Keratinocyte (primary cell): ENCODE results near the gene TP53BP1. TPM values are rescaled to one million over a fixed set of nuclear protein-coding genes. Genes with fewer than 3 reads are reported as not detected.

Experiments
- DNase-seq: peaks from one replicate; pipeline ENCODE4 v3.0.0-alpha.2; 2011; ENCODE audit warnings: low read depth, missing footprints, low spot score
- FAIRE-seq: peaks from 2 replicates; lab custom pipeline; 2011; peaks lifted over from hg19 to GRCh38; lab: Jason Lieb, UNC
- H2AFZ ChIP-seq: 2 replicates; pipeline ENCODE4 v1.6.0; 2012; ENCODE audit warnings: low read length, control low read depth, inconsistent platforms; ENCODE audit not compliant: control insufficient read depth
- H3K27ac ChIP-seq: 2 replicates; pipeline ENCODE4 v1.5.1; 2011; ENCODE audit warnings: low read length; ENCODE audit not compliant: control insufficient read depth, insufficient read depth
- H3K27me3 ChIP-seq: 3 replicates; pipeline ENCODE4 v1.6.0; 2011; ENCODE audit warnings: low read length; ENCODE audit not compliant: control insufficient read depth, insufficient read depth; ENCODE audit errors: extremely low read depth
- H3K36me3 ChIP-seq, 2 experiments: 2 replicates in 1 of 2; 3 replicates in 1 of 2; pipeline ENCODE4 v1.5.1; 2011; ENCODE audit warnings: low read length in 2 of 2, mild to moderate bottlenecking in 1 of 2; ENCODE audit not compliant: control insufficient read depth in 2 of 2, insufficient read depth in 2 of 2; ENCODE audit errors: extremely low read depth in 1 of 2
- H3K4me1 ChIP-seq: 3 replicates; pipeline ENCODE4 v1.5.1; 2011; ENCODE audit warnings: low read length; ENCODE audit not compliant: control insufficient read depth, insufficient read depth; ENCODE audit errors: extremely low read depth
- H3K4me2 ChIP-seq: 3 replicates; pipeline ENCODE4 v1.6.0; 2011; ENCODE audit warnings: low read depth, low read length; ENCODE audit not compliant: control insufficient read depth, insufficient read depth; ENCODE audit errors: extremely low read depth
- H3K4me3 ChIP-seq, 3 experiments: fragments of 200-600 bp in 1 of 3; sonication (generic) in 1 of 3; 2 replicates in 2 of 3; 3 replicates in 1 of 3; pipeline ENCODE4 v1.5.1; 2011 to 2016; ENCODE audit warnings: low read length in 3 of 3, mild to moderate bottlenecking in 3 of 3, control low read depth in 2 of 3, inconsistent platforms in 1 of 3, low read depth in 1 of 3, mixed read lengths in 1 of 3, mixed run types in 1 of 3, moderate library complexity in 1 of 3; ENCODE audit not compliant: control insufficient read depth in 2 of 3, insufficient read depth in 2 of 3; ENCODE audit errors: extremely low read depth in 1 of 3
- H3K79me2 ChIP-seq: 2 replicates; pipeline ENCODE4 v1.6.0; 2012; ENCODE audit warnings: low read length; ENCODE audit not compliant: control insufficient read depth, insufficient read depth
- H3K9ac ChIP-seq: 3 replicates; pipeline ENCODE4 v1.6.0; 2011; ENCODE audit warnings: low read length; ENCODE audit not compliant: control insufficient read depth, insufficient read depth; ENCODE audit errors: extremely low read depth
- H3K9me1 ChIP-seq: 3 replicates; pipeline ENCODE4 v1.6.0; 2011; ENCODE audit warnings: low read length; ENCODE audit not compliant: control insufficient read depth, insufficient read depth; ENCODE audit errors: extremely low read depth
- H3K9me3 ChIP-seq: 2 replicates; pipeline ENCODE4 v1.5.1; 2012; ENCODE audit warnings: low read depth, low read length; ENCODE audit not compliant: control insufficient read depth
- H4K20me1 ChIP-seq: 3 replicates; pipeline ENCODE4 v1.6.0; 2011; ENCODE audit warnings: low read length; ENCODE audit not compliant: control insufficient read depth, insufficient read depth; ENCODE audit errors: extremely low read depth
- EZH2 ChIP-seq: IDR thresholded peaks from one replicate; pipeline ENCODE4 v1.6.1; 2012; ENCODE audit warnings: inconsistent platforms, mild to moderate bottlenecking, low read length, moderate library complexity
- dilution Hi-C: fragments of 300-500 bp; cut with MboI; formaldehyde crosslinking; loops from one replicate; pipeline ENCODE4 v1.7.0; 2020; ENCODE audit warnings: low sequenced_read_pairs; ENCODE audit not compliant: extremely low pct_ligation_motif_present
- polyA plus RNA-seq, 5 experiments: library from polyadenylated mRNA; depleted of rRNA in 3 of 5; stranded (reverse) in 3 of 5; stranded (forward) in 1 of 5; unstranded in 1 of 5; fragments of >200 nt; gene quantifications; 1 replicate in 1 of 5; 2 replicates in 3 of 5; 3 replicates in 1 of 5; pipeline versions ENCODE4 v1.2.1 to v1.2.3, GENCODE V29; 2011 to 2012; ENCODE audit warnings: missing spikeins in 2 of 5, low read depth in 1 of 5, low replicate concordance in 1 of 5
- TF ChIP-seq, protein P1 (sequence below), 3 experiments: IDR thresholded peaks in 1 of 3; conservative IDR thresholded peaks in 1 of 3; optimal IDR thresholded peaks in 1 of 3; 2 replicates in 2 of 3; 3 replicates in 1 of 3; pipeline versions ENCODE3 to v1.5.1; 2011; ENCODE audit warnings: low read length in 3 of 3, mild to moderate bottlenecking in 3 of 3, moderate library complexity in 2 of 3, control low read depth in 1 of 3, inconsistent platforms in 1 of 3; ENCODE audit not compliant: insufficient read depth in 2 of 3; ENCODE audit errors: extremely low read depth in 1 of 3

TP53BP1 gene
- polyA plus RNA-seq, 1 donor (not counting 4 experiments of a cell fraction or from before 2014, with no cell fraction given), result 30.7 TPM

DNA sequence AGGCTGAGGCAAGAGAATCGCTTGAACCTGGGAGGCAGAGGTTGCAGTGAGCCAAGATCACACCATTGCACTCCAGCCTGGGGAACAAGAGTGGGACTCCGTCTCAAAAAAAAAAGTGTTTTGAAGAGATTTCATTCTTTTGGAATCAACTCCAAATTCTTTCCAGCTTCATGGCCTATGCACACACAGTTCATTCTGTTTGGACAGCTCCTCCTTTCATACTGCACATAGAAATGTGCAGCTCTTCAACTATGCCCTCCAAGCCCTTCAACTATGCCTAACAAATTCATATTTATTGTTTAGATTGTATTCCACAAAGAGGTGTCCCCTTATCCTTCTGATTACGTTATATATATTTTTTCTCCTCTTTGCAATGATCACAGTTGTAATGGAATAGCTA, 4.2 kb downstream of the TP53BP1 start:
- no peaks in the 10 kb centered on the region for H3K9me3 ChIP-seq
- H3K4me1 ChIP-seq, result peaks cover 7% of the 10 kb centered on the region
- H3K9me1 ChIP-seq, result no peaks in the 10 kb centered on the region
- no peak overlapping the region for H3K9ac ChIP-seq
- H3K36me3 ChIP-seq, result peaks cover 3 to 9% of the 10 kb centered on the region in 2 experiments
- no peak overlapping the region for H3K27ac ChIP-seq
- DNase-seq (no peak), FAIRE-seq (no peak)
- H4K20me1 ChIP-seq, result no peaks in the 10 kb centered on the region
- H3K27me3 ChIP-seq, result no peaks in the 10 kb centered on the region
- H3K79me2 ChIP-seq, result no peaks in the 10 kb centered on the region
- H3K4me3 ChIP-seq, result no peak overlapping the region
- H3K4me2 ChIP-seq, result no peak overlapping the region
- TF ChIP-seq, protein P1, sequence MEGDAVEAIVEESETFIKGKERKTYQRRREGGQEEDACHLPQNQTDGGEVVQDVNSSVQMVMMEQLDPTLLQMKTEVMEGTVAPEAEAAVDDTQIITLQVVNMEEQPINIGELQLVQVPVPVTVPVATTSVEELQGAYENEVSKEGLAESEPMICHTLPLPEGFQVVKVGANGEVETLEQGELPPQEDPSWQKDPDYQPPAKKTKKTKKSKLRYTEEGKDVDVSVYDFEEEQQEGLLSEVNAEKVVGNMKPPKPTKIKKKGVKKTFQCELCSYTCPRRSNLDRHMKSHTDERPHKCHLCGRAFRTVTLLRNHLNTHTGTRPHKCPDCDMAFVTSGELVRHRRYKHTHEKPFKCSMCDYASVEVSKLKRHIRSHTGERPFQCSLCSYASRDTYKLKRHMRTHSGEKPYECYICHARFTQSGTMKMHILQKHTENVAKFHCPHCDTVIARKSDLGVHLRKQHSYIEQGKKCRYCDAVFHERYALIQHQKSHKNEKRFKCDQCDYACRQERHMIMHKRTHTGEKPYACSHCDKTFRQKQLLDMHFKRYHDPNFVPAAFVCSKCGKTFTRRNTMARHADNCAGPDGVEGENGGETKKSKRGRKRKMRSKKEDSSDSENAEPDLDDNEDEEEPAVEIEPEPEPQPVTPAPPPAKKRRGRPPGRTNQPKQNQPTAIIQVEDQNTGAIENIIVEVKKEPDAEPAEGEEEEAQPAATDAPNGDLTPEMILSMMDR (optimal IDR thresholded peaks at IDR 0.05 in 1 of 3, IDR thresholded peaks at IDR 0.05 in 1 of 3, conservative IDR thresholded peaks at IDR 0.05 in 1 of 3; ENCODE audit: extremely low read depth in 1 of 3, insufficient read depth in 2 of 3, low read length in 3 of 3), result no peak
- no peak for TF ChIP-seq EZH2
- H2AFZ ChIP-seq, result no peak overlapping the region
- dilution Hi-C loops, result no loop called here

DNA sequence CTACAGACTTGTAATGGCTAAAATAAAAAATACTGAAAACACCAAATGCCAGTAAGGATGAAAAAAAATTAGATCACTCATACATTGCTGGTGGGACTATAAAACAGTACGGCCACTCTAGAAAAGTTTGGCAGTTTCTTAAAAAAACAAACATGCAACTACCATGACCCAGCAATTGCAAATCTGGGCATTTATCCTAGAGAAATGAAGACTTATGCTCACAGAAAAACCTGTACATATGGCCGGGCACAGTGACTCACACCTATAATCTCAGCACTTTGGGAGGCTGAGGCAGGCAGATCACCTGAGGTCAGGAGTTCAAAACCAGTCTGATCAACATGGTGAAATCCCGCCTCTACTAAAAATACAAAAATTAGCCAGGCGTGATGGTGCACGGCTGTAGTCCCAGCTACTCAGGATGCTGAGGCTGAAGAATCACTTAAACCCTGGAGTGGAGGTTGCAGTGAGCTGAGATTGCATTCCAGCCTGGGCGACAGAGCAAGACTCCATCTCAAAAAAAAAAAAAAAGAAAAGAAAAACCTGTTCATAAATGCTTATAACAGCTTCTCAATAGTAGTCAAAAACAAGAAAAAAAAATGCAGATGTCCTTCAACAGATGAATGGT, 5.6 kb downstream of the TP53BP1 start:
- H3K4me1 ChIP-seq, result peaks cover 4% of the 10 kb centered on the region
- H3K9me1 ChIP-seq, result no peaks in the 10 kb centered on the region
- no peaks in the 10 kb centered on the region for H3K9me3 ChIP-seq
- no peak for DNase-seq
- H2AFZ ChIP-seq, result no peak overlapping the region
- FAIRE-seq, result no peak
- no peak for TF ChIP-seq EZH2
- TF ChIP-seq, protein P1 (optimal IDR thresholded peaks at IDR 0.05 in 1 of 3, IDR thresholded peaks at IDR 0.05 in 1 of 3, conservative IDR thresholded peaks at IDR 0.05 in 1 of 3; ENCODE audit: extremely low read depth in 1 of 3, insufficient read depth in 2 of 3, low read length in 3 of 3), result no peak
- no peak overlapping the region for H3K4me3 ChIP-seq
- dilution Hi-C loops, result no loop called here
- H3K79me2 ChIP-seq, result no peaks in the 10 kb centered on the region
- no peak overlapping the region for H3K4me2 ChIP-seq
- H3K27ac ChIP-seq, result no peak overlapping the region
- no peaks in the 10 kb centered on the region for H4K20me1 ChIP-seq
- no peaks in the 10 kb centered on the region for H3K27me3 ChIP-seq
- H3K9ac ChIP-seq, result no peak overlapping the region
- peaks cover 3 to 10% of the 10 kb centered on the region in 2 experiments for H3K36me3 ChIP-seq
